B cell (primary cell): Measurements from ENCODE around the gene SORL1. TPM values are rescaled to one million over a fixed set of nuclear protein-coding genes. Genes with fewer than 3 reads are reported as not detected.

Experiments
- ATAC-seq: fragments of 200-7000 bp; cut with Tn5 transposase; one replicate; pipeline ENCODE4 v1.10.0; 2021; ENCODE audit warnings: low read depth, mild to moderate bottlenecking, moderate number of reproducible peaks, moderate library complexity
- CTCF ChIA-PET: fragments of 350-600 bp; sonication (Branson Sonifier 250); formaldehyde crosslinking; loops from one replicate; lab custom pipeline; 2021; ENCODE audit warnings: antibody characterized with exemption, inconsistent platforms; lab: Charles Lee
- POLR2A ChIA-PET: fragments of 350-600 bp; sonication (Branson Sonifier 250); formaldehyde crosslinking; loops from one replicate; lab custom pipeline; 2021; ENCODE audit warnings: antibody characterized with exemption; lab: Charles Lee
- DNase-seq: peaks from one replicate; pipeline ENCODE4 v3.0.0; 2013
- H2AFZ ChIP-seq: 2 replicates; pipeline ENCODE4 v1.6.1; 2012; ENCODE audit warnings: mild to moderate bottlenecking, low read depth, low read length; ENCODE audit not compliant: insufficient read depth, poor library complexity, severe bottlenecking
- H3K27ac ChIP-seq, 2 donors: 1 replicate in 1 of 2; 2 replicates in 1 of 2; pipeline ENCODE4 v1.5.1; 2012 to 2013; ENCODE audit warnings: low read length in 2 of 2, mild to moderate bottlenecking in 2 of 2, moderate library complexity in 1 of 2
- H3K27me3 ChIP-seq, 4 experiments: fragments of 200-600 bp in 1 of 4; sonication (generic) in 1 of 4; replicated peaks in 1 of 4; 1 replicate in 2 of 4; 2 replicates in 2 of 4; pipeline versions ENCODE4 v1.6.1 to v1.7.0; 2013 to 2016; ENCODE audit warnings: low read length in 3 of 4, mild to moderate bottlenecking in 2 of 4, mixed read lengths in 1 of 4, moderate library complexity in 1 of 4; ENCODE audit not compliant: insufficient read depth in 4 of 4, control insufficient read depth in 3 of 4; ENCODE audit errors: control extremely low read depth in 1 of 4
- H3K36me3 ChIP-seq, 2 experiments: replicated peaks in 1 of 2; 1 replicate in 1 of 2; 2 replicates in 1 of 2; pipeline versions ENCODE4 v1.6.1 to v1.7.1; 2013; ENCODE audit warnings: low read length in 1 of 2; ENCODE audit not compliant: insufficient read depth in 2 of 2, control insufficient read depth in 1 of 2; ENCODE audit errors: control extremely low read depth in 1 of 2, extremely low read depth in 1 of 2
- H3K4me1 ChIP-seq, 2 donors: fragments of 200-600 bp in 1 of 2; sonication (generic) in 1 of 2; 1 replicate in 1 of 2; 2 replicates in 1 of 2; pipeline versions ENCODE4 v1.5.1 to v1.6.1; 2013 to 2017; ENCODE audit warnings: low read length in 2 of 2; ENCODE audit not compliant: control insufficient read depth in 2 of 2, insufficient read depth in 2 of 2
- H3K4me2 ChIP-seq: replicated peaks from 2 replicates; pipeline ENCODE3; 2012; ENCODE audit warnings: mild to moderate bottlenecking, low read depth, low read length; ENCODE audit not compliant: poor library complexity, severe bottlenecking
- H3K4me3 ChIP-seq, 5 experiments: fragments of 200-600 bp in 1 of 5; sonication (generic) in 1 of 5; 1 replicate in 3 of 5; 2 replicates in 2 of 5; pipeline versions ENCODE4 v1.5.1 to v1.7.0; 2011 to 2016; ENCODE audit warnings: low read length in 4 of 5, mild to moderate bottlenecking in 4 of 5, low read depth in 2 of 5, control low read depth in 1 of 5, moderate library complexity in 1 of 5; ENCODE audit not compliant: insufficient read depth in 1 of 5; ENCODE audit errors: control extremely low read depth in 1 of 5, extremely low read depth in 1 of 5
- H3K79me2 ChIP-seq: fragments of 200-600 bp; sonication (generic); one replicate; pipeline ENCODE4 v1.6.0; 2016; ENCODE audit warnings: low read length; ENCODE audit not compliant: control insufficient read depth, insufficient read depth
- H3K9ac ChIP-seq: fragments of 200-600 bp; sonication (generic); 2 replicates; pipeline ENCODE4 v1.6.1; 2017; ENCODE audit warnings: mild to moderate bottlenecking, low read length, moderate library complexity
- H3K9me3 ChIP-seq, 3 donors: one replicate each; pipeline versions ENCODE4 v1.6.1 to v1.7.1; 2013; ENCODE audit warnings: low read length in 2 of 3; ENCODE audit not compliant: control insufficient read depth in 2 of 3, insufficient read depth in 1 of 3; ENCODE audit errors: control extremely low read depth in 1 of 3
- H4K20me1 ChIP-seq: 2 replicates; pipeline ENCODE4 v1.6.0; 2012; ENCODE audit warnings: mild to moderate bottlenecking, low read length; ENCODE audit not compliant: insufficient read depth, control insufficient read depth, poor library complexity, severe bottlenecking
- H3K27ac Mint-ChIP-seq: one replicate; pipeline ENCODE4 v1.8.0; 2021; ENCODE audit warnings: mixed read lengths
- H3K27me3 Mint-ChIP-seq: one replicate; pipeline ENCODE4 v1.8.0; 2021; ENCODE audit warnings: mixed read lengths
- H3K4me1 Mint-ChIP-seq: one replicate; pipeline ENCODE4 v1.8.0; 2021; ENCODE audit warnings: mixed read lengths
- H3K4me3 Mint-ChIP-seq: one replicate; pipeline ENCODE4 v1.8.0; 2021; ENCODE audit warnings: mixed read lengths
- H3K9me3 Mint-ChIP-seq: one replicate; pipeline ENCODE4 v1.8.0; 2022; ENCODE audit warnings: mixed read lengths; ENCODE audit not compliant: insufficient read depth
- CTCF ChIP-seq: fragments of 200-600 bp; IDR thresholded peaks from one replicate; pipeline ENCODE4 v1.8.0; 2022; ENCODE audit warnings: antibody characterized with exemption, mild to moderate bottlenecking
- EZH2 ChIP-seq: IDR thresholded peaks from 2 replicates; pipeline ENCODE4 v1.6.1; 2012; ENCODE audit warnings: borderline replicate concordance, low read depth, mild to moderate bottlenecking, moderate library complexity, low read length; ENCODE audit not compliant: insufficient read depth, poor library complexity, severe bottlenecking
- WGBS: methylation state at CpG from one replicate; pipeline ENCODE4 v1.1.5; 2013; ENCODE audit warnings: missing lambda C conversion rate; ENCODE audit not compliant: insufficient coverage; 5-methylcytosine and 5-hydroxymethylcytosine counted together
- intact Hi-C: fragments of 100-400 bp; cut with micrococcal nuclease; formaldehyde crosslinking; loops from one replicate; pipeline ENCODE4 v1.10.0; 2022
- polyA plus RNA-seq: library from polyadenylated mRNA; depleted of rRNA; stranded (reverse); fragments of >200 nt; gene quantifications from 2 replicates; pipeline ENCODE4 v1.2.3, GENCODE V29; 2012
- total RNA-seq, 2 donors: library from RNA; stranded (reverse); fragments of 120-200 nt in 1 of 2; gene quantifications; 1 replicate in 1 of 2; 2 replicates in 1 of 2; pipeline versions ENCODE4 v1.2.3 to v1.2.4, GENCODE V29; 2013 to 2022

The SORL1 gene
- total and polyA plus RNA-seq, 2 donors (not counting 1 experiment from before 2014, with no cell fraction given), result 13.0 to 396 TPM

- H3K27ac ChIP-seq, result no peak overlapping the region
- DNase-seq (no peak), ATAC-seq (no peak)
- Mint-ChIP-seq H3K27me3 (no peaks in the 10 kb centered on the region), H3K4me3 (no peak overlapping the region), H3K4me1 (peaks cover 27% of the 10 kb centered on the region), H3K9me3 (peaks cover 7% of the 10 kb centered on the region), H3K27ac (no peak overlapping the region)
- POLR2A ChIA-PET, result no interaction called here
- no peak overlapping the region for H3K4me2 ChIP-seq
- peaks cover 5 to 14% (median 9%) of the 10 kb centered on the region in 3 donors for H3K9me3 ChIP-seq
- peaks cover 16 to 22% of the 10 kb centered on the region in 2 donors for H3K4me1 ChIP-seq
- no peak overlapping the region for H3K9ac ChIP-seq
- H3K36me3 ChIP-seq, result peaks cover 4 to 38% of the 10 kb centered on the region in 2 experiments
- no peak overlapping the region for H2AFZ ChIP-seq
- CTCF ChIA-PET, result interaction anchor here (0.6 to 1.0 kb wide), 3 partner anchors 106 to 298 kb away, joined by 3 to 4 read pairs (median 3); no protein-coding TSS in a partner anchor
- peaks cover 4% of the 10 kb centered on the region for H3K79me2 ChIP-seq
- TF ChIP-seq EZH2 (no peak), CTCF (no peak)
- no peak overlapping the region for H3K4me3 ChIP-seq
- H4K20me1 ChIP-seq, result no peaks in the 10 kb centered on the region
- H3K27me3 ChIP-seq, result no peaks in the 10 kb centered on the region
- intact Hi-C loops, result no loop called here
- WGBS, result no CpG with 5 or more reads among the region's 3 CpGs
These were observed 81.5 kb downstream of the SORL1 start for GRCh38 chr11:121533601-121534000.

- H3K36me3 ChIP-seq, result peaks cover 4 to 37% of the 10 kb centered on the region in 2 experiments
- H3K4me1 Mint-ChIP-seq, result peaks cover 32% of the 10 kb centered on the region
- H3K4me2 ChIP-seq, result no peak overlapping the region
- H3K27me3 Mint-ChIP-seq, result no peaks in the 10 kb centered on the region
- POLR2A ChIA-PET, result no interaction called here
- peaks cover 7% of the 10 kb centered on the region for H3K9me3 Mint-ChIP-seq
- no peak overlapping the region for H2AFZ ChIP-seq
- no peak overlapping the region for H3K27ac ChIP-seq
- H3K4me3 ChIP-seq, result no peak overlapping the region
- peaks cover 4% of the 10 kb centered on the region for H3K79me2 ChIP-seq
- CTCF ChIA-PET, result interaction anchor here (1.0 kb wide), 2 partner anchors 107 to 215 kb away, joined by 3 to 4 read pairs; no protein-coding TSS in a partner anchor
- H3K27ac Mint-ChIP-seq, result no peak overlapping the region
- peaks cover 4 to 14% (median 5%) of the 10 kb centered on the region in 3 donors for H3K9me3 ChIP-seq
- TF ChIP-seq CTCF (no peak), EZH2 (no peak)
- DNase-seq (peak; percentile 20), ATAC-seq (no peak)
- no peak overlapping the region for H3K9ac ChIP-seq
- no peak overlapping the region for H3K4me3 Mint-ChIP-seq
- intact Hi-C loops, result no loop called here
- WGBS, result 87% methylated on average over 7 of the region's 12 CpGs
- H3K4me1 ChIP-seq, result peaks cover 20 to 28% of the 10 kb centered on the region in 2 donors
- H3K27me3 ChIP-seq, result no peaks in the 10 kb centered on the region
- H4K20me1 ChIP-seq, result no peaks in the 10 kb centered on the region
These were observed 82.3 kb downstream of the SORL1 start for GRCh38 chr11:121534131-121535093.
